HepG2 (cell line): ENCODE data around the gene ZNF581. TPM values are rescaled to one million over a fixed set of nuclear protein-coding genes. Genes with fewer than 3 reads are reported as not detected.
A peak's percentile ranks its signal among the peaks of the same experiment; 100 is the strongest.

Experiments
- BCL6 ChIP-seq: IDR thresholded peaks from 2 replicates; pipeline ENCODE4 v1.6.1; 2016; ENCODE audit warnings: missing genetic modification reagents, missing compliant biosample characterization
- CBFB ChIP-seq: sonication (generic); formaldehyde crosslinking; IDR thresholded peaks from 2 replicates; pipeline ENCODE4 v1.4.0; 2020; ENCODE audit warnings: missing genetic modification reagents
- FOXK1 ChIP-seq: sonication (generic); formaldehyde crosslinking; IDR thresholded peaks from 2 replicates; pipeline ENCODE4 v1.4.0; 2020; ENCODE audit warnings: low read depth, missing genetic modification reagents, borderline replicate concordance
- FOXM1 ChIP-seq: sonication (generic); formaldehyde crosslinking; IDR thresholded peaks from 2 replicates; pipeline ENCODE4 v1.5.0; 2020; ENCODE audit warnings: missing genetic modification reagents
- GATAD1 ChIP-seq: IDR thresholded peaks from 2 replicates; pipeline ENCODE4 v1.6.1; 2016; ENCODE audit warnings: missing genetic modification reagents, missing compliant biosample characterization
- HOXA3 ChIP-seq: sonication (generic); formaldehyde crosslinking; IDR thresholded peaks from 2 replicates; pipeline ENCODE4 v1.5.0; 2020; ENCODE audit warnings: missing genetic modification reagents
- ISX ChIP-seq: sonication (generic); formaldehyde crosslinking; conservative IDR thresholded peaks from 2 replicates; pipeline ENCODE4 v1.5.0; 2020; ENCODE audit warnings: missing genetic modification reagents
- NFYC ChIP-seq: IDR thresholded peaks from 2 replicates; pipeline ENCODE4 v1.6.1; 2016; ENCODE audit warnings: missing genetic modification reagents, missing compliant biosample characterization
- PHF21A ChIP-seq: sonication (generic); formaldehyde crosslinking; IDR thresholded peaks from 2 replicates; pipeline ENCODE4 v1.5.0; 2020; ENCODE audit warnings: mild to moderate bottlenecking, missing genetic modification reagents
- RBM22 ChIP-seq: fragments of 200-400 bp; formaldehyde crosslinking; optimal IDR thresholded peaks from 2 replicates; pipeline ENCODE3; 2017; ENCODE audit warnings: mild to moderate bottlenecking, low read length, moderate library complexity
- SRSF4 ChIP-seq: fragments of 200-400 bp; formaldehyde crosslinking; IDR thresholded peaks from one replicate; pipeline ENCODE4 v1.6.1; 2018; ENCODE audit warnings: mild to moderate bottlenecking, low read depth, low read length, moderate library complexity; ENCODE audit not compliant: poor library complexity, severe bottlenecking
- TFAP4 ChIP-seq: sonication (generic); IDR thresholded peaks from 2 replicates; pipeline ENCODE4 v1.6.1; 2016; ENCODE audit warnings: low read depth, borderline replicate concordance
- THAP11 ChIP-seq: IDR thresholded peaks from 2 replicates; pipeline ENCODE4 v1.6.1; 2016; ENCODE audit warnings: missing biosample characterization, missing genetic modification reagents
- TOPORS ChIP-seq: sonication (generic); formaldehyde crosslinking; IDR thresholded peaks from 2 replicates; pipeline ENCODE4 v1.8.0; 2023; ENCODE audit warnings: mild to moderate bottlenecking, missing genetic modification reagents
- UBTF ChIP-seq: sonication (generic); formaldehyde crosslinking; IDR thresholded peaks from 2 replicates; pipeline ENCODE4 v1.4.0; 2020; ENCODE audit warnings: mild to moderate bottlenecking, missing genetic modification reagents
- ZNF143 ChIP-seq: sonication (generic); formaldehyde crosslinking; IDR thresholded peaks from 2 replicates; pipeline ENCODE4 v1.4.0; 2020; ENCODE audit warnings: missing genetic modification reagents
- ZNF24 ChIP-seq: fragments of 450-650 bp; IDR thresholded peaks from 2 replicates; pipeline ENCODE4 v1.6.1; 2017; ENCODE audit warnings: antibody characterized with exemption, mild to moderate bottlenecking
- ZNF281 ChIP-seq: sonication (generic); formaldehyde crosslinking; IDR thresholded peaks from 2 replicates; pipeline ENCODE4 v1.4.0; 2020; ENCODE audit warnings: missing genetic modification reagents, borderline replicate concordance
- ZNF337 ChIP-seq: sonication (generic); formaldehyde crosslinking; IDR thresholded peaks from 2 replicates; pipeline ENCODE4 v1.5.1; 2020; ENCODE audit warnings: missing genetic modification reagents, low read depth, mild to moderate bottlenecking, borderline replicate concordance
- ZNF678 ChIP-seq: sonication (generic); formaldehyde crosslinking; IDR thresholded peaks from 2 replicates; pipeline ENCODE4 v1.4.0; 2020; ENCODE audit warnings: mild to moderate bottlenecking, missing genetic modification reagents
- ZNF710 ChIP-seq: sonication (generic); formaldehyde crosslinking; IDR thresholded peaks from 2 replicates; pipeline ENCODE4 v1.5.0; 2020; ENCODE audit warnings: mild to moderate bottlenecking, missing genetic modification reagents, borderline replicate concordance
- ZNF776 ChIP-seq: sonication (generic); formaldehyde crosslinking; IDR thresholded peaks from 2 replicates; pipeline ENCODE4 v1.4.0; 2020; ENCODE audit warnings: mild to moderate bottlenecking, missing genetic modification reagents
- polyA plus RNA-seq, 8 experiments: library from polyadenylated mRNA; depleted of rRNA in 3 of 8; stranded (reverse) in 7 of 8; unstranded in 1 of 8; fragments of >200 nt; fragmentation: Illumina TruSeq in 4 of 8; extraction: Trizol in 4 of 8; gene quantifications; 2 replicates each; pipeline versions ENCODE4 v1.2.1 to v1.2.3, GENCODE V29; 2011 to 2016; ENCODE audit warnings: low read depth in 4 of 8, missing spikeins in 1 of 8, mixed read lengths in 1 of 8; ENCODE audit not compliant: insufficient read depth in 1 of 8
- total RNA-seq, 5 experiments: library from RNA; depleted of rRNA; stranded (reverse); fragments of >200 nt; fragmentation: Illumina TruSeq; extraction: Trizol; gene quantifications; 2 replicates each; pipeline ENCODE4 v1.2.3, GENCODE V29; 2016; ENCODE audit warnings: low read depth in 1 of 5

Gene ZNF581
- total and polyA plus RNA-seq, 2 of the 13 experiments (the other 11 are each of a cell fraction or from before 2014, with no cell fraction given): 19.6 to 49.5 TPM

GRCh38 chr19:55653651-55654322, 10.3 kb downstream of the ZNF581 start (continued):
- TF ChIP-seq ZNF710 (CRISPR knock-in tag) (peak; percentile 48; the same call in 1 of the 2 replicates), FOXM1 (CRISPR knock-in tag) (no peak), UBTF (CRISPR knock-in tag) (peak; percentile 65), ZNF678 (CRISPR knock-in tag) (0 out of 2 replicates have a peak, but pooled peaks have one; percentile 54), NFYC (CRISPR knock-in tag) (no peak), ZNF143 (CRISPR knock-in tag) (peak; percentile 10; the same call in 1 of the 2 replicates), ZNF24 (peak; percentile 39; the same call in 1 of the 2 replicates), HOXA3 (CRISPR knock-in tag) (peak; percentile 87), CBFB (CRISPR knock-in tag) (peak; percentile 25; the same call in 1 of the 2 replicates), ZNF776 (CRISPR knock-in tag) (no peak), ZNF337 (0 out of 2 replicates have a peak, but pooled peaks have one; percentile 15), GATAD1 (CRISPR knock-in tag) (peak; percentile 84), THAP11 (CRISPR knock-in tag) (peak; percentile 91), PHF21A (CRISPR knock-in tag) (peak; percentile 90), TOPORS (CRISPR knock-in tag) (0 out of 2 replicates have a peak, but pooled peaks have one; percentile 42), TFAP4 (peak; percentile 80; the same call in 1 of the 2 replicates), FOXK1 (CRISPR knock-in tag) (peak; percentile 68; the same call in 1 of the 2 replicates), ISX (CRISPR knock-in tag) (no peak), RBM22 (peak; percentile 93), BCL6 (CRISPR knock-in tag) (0 out of 2 replicates have a peak, but pooled peaks have one; percentile 9), ZNF281 (CRISPR knock-in tag) (peak; percentile 24; the same call in 1 of the 2 replicates), SRSF4 (no peak)
